GM19372 (cell line): ENCODE measurements around the gene R3HDM2.
A peak's percentile ranks its signal among the peaks of the same experiment; 100 is the strongest.
"Not testable (repeated sequence)": the region's sequence is repeated elsewhere in the genome, so short reads cannot be mapped to it uniquely, and the experiment has no call there.

Experiments used
- ATAC-seq: cut with Tn5 transposase; IDR thresholded peaks from one replicate; pipeline ENCODE4 v1.9.1; 2021; ENCODE audit warnings: mild to moderate bottlenecking, low read depth, moderate library complexity; ENCODE audit not compliant: unreplicated experiment

The R3HDM2 gene

DNA sequence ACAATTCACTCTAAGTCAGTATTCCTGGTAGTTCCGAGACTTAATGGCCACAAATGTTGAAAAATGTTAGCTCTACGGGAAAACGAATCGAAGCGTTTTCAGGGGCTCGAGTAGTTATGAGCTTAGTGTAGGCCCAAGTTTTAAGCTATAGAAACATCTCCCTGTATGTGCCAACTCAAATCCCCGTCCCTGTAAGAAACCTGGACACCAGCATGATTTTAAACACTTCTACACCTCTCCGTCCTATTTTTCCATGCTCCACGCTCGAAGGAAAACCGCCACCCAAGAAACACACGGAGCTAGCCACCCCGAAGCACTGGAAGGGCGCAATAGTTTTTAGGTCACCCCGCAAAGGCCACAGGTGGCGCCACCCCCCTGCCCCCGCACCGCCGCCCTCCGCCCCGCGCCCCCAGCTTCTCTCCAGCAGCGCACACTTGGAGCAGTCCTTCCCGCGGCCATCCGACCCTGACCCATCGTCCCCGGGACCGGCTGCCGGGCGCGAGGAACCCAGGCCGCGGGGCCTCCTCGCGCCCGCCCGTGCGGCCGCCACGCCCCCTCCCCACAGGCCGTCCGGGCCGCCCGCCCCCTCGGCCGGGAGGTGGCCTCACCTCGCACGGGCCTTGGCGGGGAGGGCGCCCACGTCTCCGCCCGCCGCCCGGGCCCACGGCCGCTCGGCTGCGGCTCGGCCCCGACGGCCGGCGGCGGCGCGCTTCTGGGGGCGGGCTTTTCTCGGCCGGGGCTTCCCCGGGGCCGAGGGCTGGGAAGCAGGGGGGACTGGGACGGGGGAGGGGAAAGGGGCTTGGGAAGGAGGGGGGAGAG lies 522 bp downstream of the R3HDM2 start:
- peak; percentile 57 for ATAC-seq

DNA sequence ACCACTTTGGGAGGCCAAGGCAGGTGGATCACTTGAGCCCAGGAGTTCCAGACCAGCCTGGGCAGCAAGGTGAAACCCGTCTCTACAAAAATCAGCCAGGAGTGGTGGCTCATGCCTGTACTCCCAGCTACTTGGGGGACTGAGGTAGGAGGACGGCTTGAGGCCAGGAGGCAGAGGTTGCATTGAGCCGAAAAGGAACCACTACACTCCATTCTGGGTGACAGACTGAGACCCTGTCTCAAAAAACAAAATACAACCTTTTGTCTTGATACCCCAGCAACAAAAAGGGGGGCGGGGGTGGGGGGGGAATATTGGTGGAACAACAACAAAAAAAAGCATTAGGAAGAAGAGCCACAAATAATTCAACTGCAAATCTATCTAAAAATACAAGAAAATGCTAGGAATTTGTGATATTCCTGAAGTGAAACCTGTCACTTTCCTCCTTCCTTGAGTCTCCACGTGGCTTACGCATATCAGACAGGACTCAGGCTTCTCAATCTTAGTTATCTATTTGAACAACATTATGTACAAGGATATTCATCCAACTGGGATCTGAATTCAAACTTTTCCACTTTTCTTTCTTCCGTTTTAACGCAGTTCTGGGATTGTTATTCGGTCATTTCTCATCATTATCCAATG lies 1.3 kb downstream of the R3HDM2 start:
- ATAC-seq = no peak

DNA sequence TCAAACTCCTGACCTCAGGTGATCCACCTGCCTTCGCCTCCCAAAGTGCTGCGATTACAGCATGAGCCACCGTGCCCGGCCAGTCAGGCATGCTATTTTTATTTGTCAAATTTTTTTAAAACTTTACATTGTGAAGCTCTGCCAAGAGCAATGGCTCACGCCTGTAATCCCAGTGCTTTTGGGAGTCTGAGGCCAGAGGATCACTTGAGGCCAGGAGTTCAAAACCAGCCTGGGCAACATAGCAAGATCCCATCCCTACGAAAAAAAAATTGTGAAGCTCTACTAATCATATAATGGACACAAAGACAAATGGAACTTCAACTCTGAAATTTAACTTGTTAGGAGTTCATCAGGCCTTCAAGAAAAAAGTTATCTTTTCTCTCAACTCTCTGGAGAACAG lies 1.9 kb downstream of the R3HDM2 start:
- ATAC-seq = no peak

DNA sequence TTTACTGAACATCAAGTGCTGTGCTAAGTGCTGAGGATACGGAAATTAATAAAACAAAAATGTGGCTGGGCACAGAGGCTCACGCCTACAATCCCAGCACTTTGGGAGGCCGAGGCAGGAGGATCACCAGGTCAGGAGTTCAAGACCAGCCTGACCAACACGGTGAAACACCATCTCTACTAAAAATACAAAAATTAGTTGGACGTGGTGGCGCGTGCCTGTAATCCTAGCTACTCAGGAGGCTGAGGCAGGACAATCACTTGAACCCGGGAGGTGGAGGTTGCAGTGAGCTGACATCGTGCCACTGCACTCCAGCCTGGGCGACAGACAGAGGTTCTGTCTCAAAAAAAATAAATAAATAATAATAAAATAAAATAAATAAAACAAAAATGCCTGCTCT lies 3.9 kb downstream of the R3HDM2 start:
- not testable (repeated sequence) for ATAC-seq

DNA sequence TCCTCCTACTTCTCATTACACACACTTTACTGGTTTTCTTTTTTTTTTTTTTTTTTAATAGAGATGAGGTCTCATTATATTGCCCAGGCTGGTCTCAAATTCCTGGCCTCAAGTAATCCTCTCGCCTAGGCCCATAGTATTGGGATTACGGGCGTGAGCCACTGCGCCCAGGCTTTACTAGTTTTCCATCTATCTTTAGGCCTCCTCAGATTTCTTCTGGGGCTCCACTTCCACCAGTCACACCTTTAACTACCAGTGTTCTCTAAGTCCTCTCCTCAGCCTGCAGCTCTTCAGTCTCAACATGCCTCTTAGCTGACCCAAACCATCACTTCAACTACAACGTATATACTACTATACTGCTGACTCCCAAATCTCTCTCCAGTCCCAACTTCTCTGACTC lies 10.4 kb downstream of the R3HDM2 start:
- no peak for ATAC-seq

DNA sequence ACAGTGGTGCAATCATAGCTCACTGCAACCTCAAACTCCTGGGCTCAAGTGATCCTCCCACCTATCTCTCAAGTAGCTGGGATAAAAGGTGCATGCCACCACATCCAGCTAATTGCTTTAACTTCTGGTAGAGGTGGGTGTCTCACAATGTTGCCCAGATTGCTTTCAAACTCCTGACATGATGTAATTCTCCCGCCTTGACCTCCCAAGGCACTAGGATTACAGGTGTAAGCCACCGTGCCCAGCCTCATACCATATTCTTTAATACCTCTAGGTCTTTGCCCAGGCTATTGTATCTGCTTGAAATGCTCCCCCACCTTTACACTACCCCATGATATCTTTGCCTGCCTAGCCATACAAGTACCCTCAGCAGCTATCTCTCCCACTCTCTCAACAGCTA lies 11.3 kb downstream of the R3HDM2 start:
- ATAC-seq = no peak

GRCh38 chr12:57418255-57418654 lies 12.6 kb downstream of the R3HDM2 start:
- no peak for ATAC-seq

- ATAC-seq = no peak
Observed at GRCh38 chr12:57416039-57416996, 14.5 kb downstream of the R3HDM2 start.

- no peak for ATAC-seq
Observed at GRCh38 chr12:57415088-57415487, 15.8 kb downstream of the R3HDM2 start.

- not testable (repeated sequence) for ATAC-seq
Observed at GRCh38 chr12:57414160-57414559, 16.7 kb downstream of the R3HDM2 start.

DNA sequence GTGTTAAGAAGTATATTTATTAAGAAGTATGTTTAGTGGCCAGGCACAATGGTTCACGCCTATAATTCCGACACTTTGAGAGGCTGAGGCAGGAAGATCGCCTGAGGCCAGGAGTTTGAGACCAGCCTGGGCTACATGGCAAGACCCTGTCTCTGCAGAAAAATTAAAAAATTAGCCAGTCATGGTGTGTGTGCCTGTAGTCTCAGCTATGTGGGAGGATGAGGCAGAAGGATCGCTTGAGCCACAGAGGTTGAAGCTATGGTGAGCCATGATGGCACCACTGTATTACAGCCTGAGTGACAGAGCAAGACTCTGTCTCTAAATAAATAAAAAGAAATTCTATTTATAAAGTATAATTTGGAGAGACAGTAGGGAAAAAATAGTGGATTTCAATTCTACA lies 20.3 kb downstream of the R3HDM2 start:
- no peak for ATAC-seq

GRCh38 chr12:57404966-57405640 lies 25.7 kb downstream of the R3HDM2 start:
- ATAC-seq = no peak

GRCh38 chr12:57402156-57402555 lies 28.7 kb downstream of the R3HDM2 start:
- not testable (repeated sequence) for ATAC-seq

- ATAC-seq = no peak
Observed at GRCh38 chr12:57401165-57401564, 29.7 kb downstream of the R3HDM2 start.

DNA sequence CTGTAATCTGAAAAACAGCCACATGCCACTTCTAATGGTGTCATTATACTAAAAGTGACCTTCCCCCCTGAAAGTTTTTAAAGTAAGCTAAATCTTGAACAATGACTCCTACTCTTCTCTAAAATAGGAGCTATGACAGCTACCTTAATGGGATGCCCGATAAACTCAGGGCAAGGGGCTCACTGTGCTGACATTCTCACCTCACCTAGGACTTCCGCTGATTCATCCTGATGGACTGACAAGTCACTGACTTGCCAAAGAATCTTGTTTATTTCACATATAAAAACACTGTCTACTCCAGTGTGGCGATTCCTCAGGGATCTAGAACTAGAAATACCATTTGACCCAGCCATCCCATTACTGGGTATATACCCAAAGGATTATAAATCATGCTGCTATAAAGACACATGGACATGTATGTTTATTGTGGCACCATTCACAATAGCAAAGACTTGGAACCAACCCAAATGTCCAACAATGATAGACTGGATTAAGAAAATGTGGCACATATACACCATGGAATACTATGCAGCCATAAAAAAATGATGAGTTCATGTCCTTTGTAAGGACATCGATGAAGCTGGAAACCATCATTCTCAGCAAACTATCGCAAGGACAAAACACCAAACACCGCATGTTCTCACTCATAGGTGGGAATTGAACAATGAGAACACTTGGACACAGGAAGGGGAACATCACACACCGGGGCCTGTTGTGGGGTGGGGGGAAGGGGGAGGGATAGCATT lies 31.0 kb downstream of the R3HDM2 start:
- ATAC-seq = not testable (repeated sequence)

DNA sequence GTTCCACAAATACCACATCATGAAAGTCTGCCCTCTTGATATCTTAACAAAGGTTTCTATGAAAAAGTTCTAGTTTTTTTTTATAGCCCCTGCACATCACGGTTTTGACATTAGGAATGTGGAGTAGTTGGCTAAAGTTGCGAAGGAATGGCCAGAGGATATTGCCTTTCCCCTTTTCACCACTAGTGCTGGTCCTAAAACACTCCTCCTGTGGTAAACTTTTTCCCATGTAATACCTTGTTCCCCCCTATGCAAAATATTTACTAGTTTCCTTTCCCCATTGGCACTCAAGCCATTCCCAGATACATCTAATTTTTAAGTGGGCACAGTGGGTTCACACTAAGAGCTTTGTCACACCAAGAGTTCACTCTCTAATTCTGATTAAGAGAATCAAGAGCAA lies 33.4 kb downstream of the R3HDM2 start:
- ATAC-seq = no peak

- no peak for ATAC-seq
Observed at GRCh38 chr12:57395121-57395520, 35.7 kb downstream of the R3HDM2 start.

DNA sequence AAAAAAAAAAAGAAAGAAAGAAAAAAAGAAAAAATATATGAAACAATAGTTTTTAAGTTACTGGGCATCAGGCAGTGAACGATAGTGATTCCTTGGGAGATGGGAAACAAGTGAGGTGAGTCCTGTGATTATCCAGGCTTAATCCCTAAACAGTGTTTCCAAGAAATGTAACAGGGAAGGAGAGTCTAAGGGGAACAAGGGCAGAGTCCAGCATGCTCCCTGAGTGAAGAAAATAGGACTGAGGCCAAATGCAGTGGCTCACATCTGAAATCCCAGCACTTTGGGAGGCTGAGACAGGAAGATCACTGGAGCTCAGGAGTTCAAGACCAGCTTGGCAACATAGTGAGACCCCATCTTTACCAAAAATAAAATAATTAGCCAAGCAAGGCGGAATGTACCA lies 40.7 kb downstream of the R3HDM2 start:
- ATAC-seq = no peak

DNA sequence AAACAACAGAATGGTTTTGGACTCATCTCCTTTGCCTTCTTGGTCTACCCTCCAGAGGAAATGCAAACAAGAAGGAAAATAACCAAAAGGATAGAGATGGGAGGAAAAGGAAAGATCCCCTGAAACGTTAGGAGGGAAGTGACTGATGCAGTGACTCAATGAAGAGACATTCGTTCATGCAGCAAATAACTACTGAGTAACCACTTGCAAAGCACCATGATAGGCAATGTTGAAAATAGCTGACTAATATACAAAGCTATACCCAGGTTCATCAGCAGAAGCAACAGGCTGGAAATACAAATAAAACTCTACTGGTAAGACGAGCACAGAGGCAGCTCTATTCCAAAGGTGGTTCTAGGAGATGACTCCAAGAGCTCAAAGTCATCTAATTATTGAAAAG lies 41.8 kb downstream of the R3HDM2 start:
- ATAC-seq = no peak

DNA sequence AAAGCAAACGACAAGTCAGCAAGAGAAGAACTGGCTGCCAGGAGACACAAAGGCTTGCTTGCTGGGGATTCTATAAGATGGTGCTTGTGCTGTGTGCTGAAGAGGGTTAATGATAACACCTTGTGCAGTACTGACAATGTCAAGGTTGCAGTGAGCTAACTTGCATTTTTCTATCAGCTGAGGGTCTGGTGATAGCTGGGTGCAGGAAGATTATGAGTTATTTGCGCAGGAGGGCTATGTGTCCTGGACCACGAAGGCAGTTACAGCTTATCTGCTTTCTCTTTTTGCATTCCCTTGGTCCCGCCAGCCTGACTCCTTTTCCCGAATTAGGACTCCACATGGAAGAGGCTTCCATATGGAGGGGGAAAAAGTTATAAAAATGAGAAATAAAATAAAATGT lies 42.4 kb downstream of the R3HDM2 start:
- ATAC-seq = no peak
